HL-60 (cell line): ENCODE results near the gene TBCK.

Experiments
- CTCF ChIP-seq: IDR thresholded peaks from one replicate; pipeline ENCODE4 v1.5.1; 2011; ENCODE audit warnings: low read length, control low read depth, inconsistent platforms; ENCODE audit not compliant: insufficient read depth
- GABPA ChIP-seq: IDR thresholded peaks from 2 replicates; pipeline ENCODE4 v1.6.1; 2012; ENCODE audit warnings: low read depth
- POLR2AphosphoS5 ChIP-seq: IDR thresholded peaks from 2 replicates; pipeline ENCODE4 v1.6.1; 2012; ENCODE audit warnings: low read depth
- SPI1 ChIP-seq: IDR thresholded peaks from 2 replicates; pipeline ENCODE4 v1.6.1; 2012; ENCODE audit warnings: low read depth, mild to moderate bottlenecking, borderline replicate concordance

DNA sequence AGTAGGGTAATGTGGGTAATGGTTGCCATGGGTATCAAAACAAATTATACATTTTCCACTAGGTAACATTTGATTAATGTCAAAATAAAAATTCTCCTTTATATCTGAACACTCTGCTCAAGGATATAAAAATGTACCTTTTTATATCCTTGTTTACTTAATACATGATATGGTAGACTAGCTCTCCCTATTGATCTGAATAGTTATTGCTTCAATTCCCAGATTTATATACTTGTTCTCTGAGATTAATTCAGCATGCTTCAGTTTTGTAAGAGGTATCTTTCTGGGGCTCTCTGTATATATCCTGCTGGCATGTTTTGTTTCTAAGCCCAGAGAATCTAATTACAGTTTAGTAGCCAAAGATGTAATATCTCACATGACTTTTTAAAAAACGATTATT is 251.0 kb downstream of the TBCK start:
- TF ChIP-seq CTCF (no peak), POLR2AphosphoS5 (no peak), GABPA (no peak), SPI1 (no peak)
